H1 (cell line): Measurements from ENCODE around the gene PDCD7. TPM values are rescaled to one million over a fixed set of nuclear protein-coding genes. Genes with fewer than 3 reads are reported as not detected.

ENCODE experiments used
- CTCF ChIA-PET: fragments of 300-600 bp; sonication (Branson Sonifier 250); formaldehyde crosslinking; loops from one replicate; lab custom pipeline; 2021; ENCODE audit not compliant: partially characterized antibody; lab: Charles Lee
- POLR2A ChIA-PET: fragments of 300-600 bp; sonication (Branson Sonifier 250); formaldehyde crosslinking; loops from one replicate; lab custom pipeline; 2021; ENCODE audit warnings: inconsistent platforms; ENCODE audit not compliant: partially characterized antibody; lab: Charles Lee
- DNase-seq, 2 experiments: peaks; one replicate each; pipeline versions ENCODE4 v3.0.0 to v3.0.0-alpha.2; 2010 to 2022; ENCODE audit warnings: low spot score in 2 of 2, low read depth in 1 of 2, mixed read lengths in 1 of 2
- FAIRE-seq: peaks from 2 replicates; lab custom pipeline; 2011; peaks lifted over from hg19 to GRCh38; lab: Jason Lieb, UNC
- H2AFZ ChIP-seq: 2 replicates; pipeline ENCODE4 v1.8.1; 2012; ENCODE audit warnings: low read length, inconsistent platforms
- H2AK5ac ChIP-seq: 2 replicates; pipeline ENCODE4 v1.6.1; 2013; ENCODE audit warnings: low read depth, low read length
- H2BK120ac ChIP-seq: replicated peaks from 2 replicates; pipeline ENCODE3; 2013; ENCODE audit warnings: low read depth, low read length, inconsistent platforms
- H2BK12ac ChIP-seq: 2 replicates; pipeline ENCODE4 v1.6.1; 2013; ENCODE audit warnings: low read depth, low read length
- H2BK15ac ChIP-seq: 2 replicates; pipeline ENCODE4 v1.6.1; 2013; ENCODE audit warnings: low read length
- H2BK20ac ChIP-seq: 2 replicates; pipeline ENCODE4 v1.6.1; 2013; ENCODE audit warnings: low read length
- H2BK5ac ChIP-seq: 2 replicates; pipeline ENCODE4 v1.6.1; 2013; ENCODE audit warnings: low read depth, low read length
- H3K14ac ChIP-seq: 2 replicates; pipeline ENCODE4 v1.6.1; 2013; ENCODE audit warnings: inconsistent platforms; ENCODE audit not compliant: insufficient read length
- H3K18ac ChIP-seq: 2 replicates; pipeline ENCODE4 v1.6.1; 2013; ENCODE audit warnings: low read length; ENCODE audit errors: extremely low read depth
- H3K23ac ChIP-seq: 2 replicates; pipeline ENCODE4 v1.6.1; 2013; ENCODE audit warnings: inconsistent platforms; ENCODE audit not compliant: insufficient read length
- H3K23me2 ChIP-seq: 2 replicates; pipeline ENCODE4 v1.6.1; 2013; ENCODE audit warnings: low read depth, low read length
- H3K27ac ChIP-seq: 2 replicates; pipeline ENCODE4 v1.6.1; 2011; ENCODE audit warnings: low read depth, low read length, inconsistent platforms
- H3K27me3 ChIP-seq, 4 experiments: replicated peaks in 1 of 4; 1 replicate in 1 of 4; 2 replicates in 3 of 4; pipeline versions ENCODE4 v1.6.1 to v1.8.1; 2011 to 2013; ENCODE audit warnings: low read length in 3 of 4, mild to moderate bottlenecking in 3 of 4, inconsistent platforms in 2 of 4, mixed read lengths in 2 of 4, moderate library complexity in 1 of 4; ENCODE audit not compliant: control insufficient read depth in 3 of 4, insufficient read depth in 3 of 4; ENCODE audit errors: extremely low read depth in 1 of 4
- H3K36me3 ChIP-seq, 4 experiments: 2 replicates each; pipeline versions ENCODE4 v1.6.1 to v1.8.1; 2011 to 2013; ENCODE audit warnings: mild to moderate bottlenecking in 4 of 4, low read length in 3 of 4, moderate library complexity in 2 of 4, control low read depth in 1 of 4, inconsistent platforms in 1 of 4; ENCODE audit not compliant: insufficient read depth in 4 of 4, control insufficient read depth in 2 of 4
- H3K4ac ChIP-seq: replicated peaks from 2 replicates; pipeline ENCODE3; 2013; ENCODE audit warnings: low read length, low read depth, mixed read lengths, inconsistent platforms; ENCODE audit not compliant: insufficient read length
- H3K4me1 ChIP-seq, 4 experiments: replicated peaks in 1 of 4; 1 replicate in 1 of 4; 2 replicates in 3 of 4; pipeline versions ENCODE4 v1.6.1 to v1.8.1; 2011 to 2013; ENCODE audit warnings: low read length in 3 of 4, inconsistent platforms in 2 of 4, mixed read lengths in 1 of 4; ENCODE audit not compliant: insufficient read depth in 4 of 4, control insufficient read depth in 3 of 4
- H3K4me2 ChIP-seq, 2 experiments: 2 replicates each; pipeline versions ENCODE4 v1.6.1 to v1.8.1; 2011 to 2013; ENCODE audit warnings: low read depth in 2 of 2, low read length in 2 of 2, control low read depth in 1 of 2, inconsistent platforms in 1 of 2, mild to moderate bottlenecking in 1 of 2; ENCODE audit not compliant: insufficient read depth in 1 of 2
- H3K4me3 ChIP-seq, 4 experiments: fragments of 200-600, 300-600 bp in 1 of 4; sonication (generic), shearing (Covaris generic), sonication (Bioruptor Twin) in 1 of 4; 2 replicates each; pipeline versions ENCODE4 v1.5.1 to v1.8.1; 2011 to 2016; ENCODE audit warnings: low read length in 4 of 4, low read depth in 3 of 4, control low read depth in 2 of 4, inconsistent platforms in 2 of 4, mild to moderate bottlenecking in 2 of 4, mixed read lengths in 1 of 4, moderate library complexity in 1 of 4; ENCODE audit not compliant: insufficient read depth in 2 of 4; ENCODE audit errors: extremely low read depth in 1 of 4
- H3K56ac ChIP-seq: replicated peaks from 2 replicates; pipeline ENCODE3; 2013; ENCODE audit warnings: low read depth, mild to moderate bottlenecking, mixed read lengths, low read length, inconsistent platforms; ENCODE audit not compliant: insufficient read length
- H3K79me1 ChIP-seq: 2 replicates; pipeline ENCODE4 v1.6.1; 2013; ENCODE audit warnings: low read depth, low read length, control low read depth
- H3K79me2 ChIP-seq, 2 experiments: 2 replicates each; pipeline versions ENCODE4 v1.6.1 to v1.8.1; 2012 to 2013; ENCODE audit warnings: low read length in 2 of 2, mild to moderate bottlenecking in 2 of 2, inconsistent platforms in 1 of 2; ENCODE audit not compliant: insufficient read depth in 2 of 2, control insufficient read depth in 1 of 2
- H3K9ac ChIP-seq, 4 experiments: replicated peaks in 1 of 4; 1 replicate in 1 of 4; 2 replicates in 3 of 4; pipeline versions ENCODE4 v1.6.1 to v1.8.1; 2011 to 2013; ENCODE audit warnings: low read depth in 3 of 4, low read length in 3 of 4, control low read depth in 2 of 4, mild to moderate bottlenecking in 2 of 4, moderate library complexity in 2 of 4, inconsistent platforms in 1 of 4; ENCODE audit errors: extremely low read depth in 1 of 4
- H3K9me3 ChIP-seq, 2 experiments: 2 replicates each; pipeline versions ENCODE4 v1.6.1 to v1.8.1; 2012 to 2013; ENCODE audit warnings: mild to moderate bottlenecking in 2 of 2, moderate library complexity in 2 of 2, control low read depth in 1 of 2, inconsistent platforms in 1 of 2, low read depth in 1 of 2, low read length in 1 of 2, mixed read lengths in 1 of 2; ENCODE audit not compliant: insufficient read depth in 2 of 2
- H4K20me1 ChIP-seq, 2 experiments: replicated peaks in 1 of 2; 2 replicates each; pipeline versions ENCODE3 to v1.8.1; 2011 to 2013; ENCODE audit warnings: inconsistent platforms in 2 of 2, low read length in 2 of 2, mild to moderate bottlenecking in 1 of 2; ENCODE audit not compliant: insufficient read depth in 2 of 2, control insufficient read depth in 1 of 2
- H4K5ac ChIP-seq: 2 replicates; pipeline ENCODE4 v1.6.1; 2013; ENCODE audit warnings: low read length, low read depth, mixed read lengths, inconsistent platforms; ENCODE audit not compliant: insufficient read length
- H4K8ac ChIP-seq: 2 replicates; pipeline ENCODE4 v1.8.0; 2013; ENCODE audit warnings: mild to moderate bottlenecking, moderate library complexity, low read length, inconsistent platforms; ENCODE audit not compliant: insufficient read depth; ENCODE audit errors: extremely low read depth
- H4K91ac ChIP-seq: replicated peaks from 2 replicates; pipeline ENCODE3; 2013; ENCODE audit warnings: low read length, mixed read lengths, inconsistent platforms; ENCODE audit not compliant: insufficient read length
- ASH2L ChIP-seq: fragments of 200-600, 300-600 bp; sonication (generic); IDR thresholded peaks from one replicate; pipeline ENCODE4 v1.7.1; 2017; ENCODE audit warnings: low read length
- EGR1 ChIP-seq: IDR thresholded peaks from 2 replicates; pipeline ENCODE4 v1.6.1; 2011; ENCODE audit warnings: low read depth, low read length, borderline replicate concordance
- EP300 ChIP-seq, 2 experiments: IDR thresholded peaks; 1 replicate in 1 of 2; 2 replicates in 1 of 2; pipeline ENCODE4 v1.6.1; 2011 to 2012; ENCODE audit warnings: low read depth in 2 of 2, low read length in 2 of 2, mild to moderate bottlenecking in 2 of 2, borderline replicate concordance in 1 of 2, inconsistent platforms in 1 of 2, moderate library complexity in 1 of 2
- KDM4A ChIP-seq: IDR thresholded peaks from one replicate; pipeline ENCODE4 v1.7.1; 2012; ENCODE audit warnings: low read depth, mild to moderate bottlenecking, moderate library complexity, low read length, inconsistent platforms; ENCODE audit not compliant: severe bottlenecking
- POLR2AphosphoS5 ChIP-seq: IDR thresholded peaks from 2 replicates; pipeline ENCODE4 v1.6.1; 2011; ENCODE audit warnings: low read depth, low read length
- TBP ChIP-seq: IDR thresholded peaks from 2 replicates; pipeline ENCODE4 v1.6.1; 2011; ENCODE audit warnings: low read depth, low read length, improper control_type of control experiment
- WGBS, 2 experiments: shearing (Covaris generic) in 1 of 2; methylation state at CpG; one replicate each; pipeline versions ENCODE4 v1.1.6 to v1.1.7; 2013 to 2015; ENCODE audit warnings: low lambda C conversion rate in 2 of 2, mixed read lengths in 2 of 2, inconsistent platforms in 1 of 2, low coverage in 1 of 2, missing lambda C conversion rate in 1 of 2; ENCODE audit not compliant: insufficient replicate concordance in 2 of 2, insufficient coverage in 1 of 2, insufficient read length in 1 of 2; ENCODE audit errors: extremely low coverage in 1 of 2, missing lambda C conversion rate in 1 of 2; 5-methylcytosine and 5-hydroxymethylcytosine counted together
- polyA plus RNA-seq, 7 experiments: library from polyadenylated mRNA; depleted of rRNA in 3 of 7; stranded (reverse) in 5 of 7; unstranded in 2 of 7; fragments of >200 nt in 5 of 7; fragments of 200-250 nt in 2 of 7; gene quantifications; 1 replicate in 5 of 7; 2 replicates in 1 of 7; 4 replicates in 1 of 7; pipeline versions ENCODE4 v1.2.1 to v1.2.3, GENCODE V29; 2011 to 2013; ENCODE audit warnings: missing spikeins in 2 of 7, mixed read lengths in 2 of 7
- total RNA-seq: library from RNA; stranded (reverse); fragmentation: NEBNext Ultra II Directional; extraction: Animal tissue kit (Norgen Biotek cat#: 25700); gene quantifications from 2 replicates; pipeline ENCODE4 v1.2.1, GENCODE V29; 2021
- TF ChIP-seq, protein P1 (sequence below): IDR thresholded peaks from 2 replicates; pipeline ENCODE4 v1.6.1; 2012; ENCODE audit warnings: low read length, inconsistent platforms

The PDCD7 gene
- total and polyA plus RNA-seq, 2 of the 8 experiments (the other 6 are each of a cell fraction or from before 2014, with no cell fraction given), result 11.5 to 25.6 TPM

DNA sequence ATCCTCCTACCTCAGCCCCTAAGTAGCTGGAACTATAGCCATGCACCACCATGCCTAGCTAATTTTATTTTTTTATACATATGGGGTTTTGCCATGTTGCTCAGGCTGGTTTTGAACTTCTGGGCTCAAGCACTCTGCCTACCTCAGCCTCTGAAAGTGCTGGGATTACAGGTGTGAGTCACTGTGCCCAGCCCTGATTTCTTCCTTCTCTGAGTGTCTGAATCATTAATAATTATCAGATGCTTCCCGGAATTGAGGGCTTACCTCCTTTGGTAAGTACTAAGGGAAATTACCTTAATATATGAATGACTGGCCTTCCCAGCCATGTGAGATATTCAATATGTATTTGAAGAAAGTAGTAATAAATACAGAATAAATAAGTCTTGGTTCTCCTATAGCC, 44.3 kb upstream of the PDCD7 start:
- TF ChIP-seq POLR2AphosphoS5 (no peak), ASH2L (no peak), EGR1 (no peak), EP300 (IDR thresholded peaks at IDR 0.05; ENCODE audit: borderline replicate concordance in 1 of 2, low read depth in 2 of 2, low read length in 2 of 2) (no peak), KDM4A (no peak), TBP (no peak)
- TF ChIP-seq, protein P1, sequence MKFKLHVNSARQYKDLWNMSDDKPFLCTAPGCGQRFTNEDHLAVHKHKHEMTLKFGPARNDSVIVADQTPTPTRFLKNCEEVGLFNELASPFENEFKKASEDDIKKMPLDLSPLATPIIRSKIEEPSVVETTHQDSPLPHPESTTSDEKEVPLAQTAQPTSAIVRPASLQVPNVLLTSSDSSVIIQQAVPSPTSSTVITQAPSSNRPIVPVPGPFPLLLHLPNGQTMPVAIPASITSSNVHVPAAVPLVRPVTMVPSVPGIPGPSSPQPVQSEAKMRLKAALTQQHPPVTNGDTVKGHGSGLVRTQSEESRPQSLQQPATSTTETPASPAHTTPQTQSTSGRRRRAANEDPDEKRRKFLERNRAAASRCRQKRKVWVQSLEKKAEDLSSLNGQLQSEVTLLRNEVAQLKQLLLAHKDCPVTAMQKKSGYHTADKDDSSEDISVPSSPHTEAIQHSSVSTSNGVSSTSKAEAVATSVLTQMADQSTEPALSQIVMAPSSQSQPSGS, result no peak
- Histone ChIP-seq H3K79me2 (peaks cover 0 to 19% of the 10 kb centered on the region in 2 experiments; a peak in 3 of 4 replicates), H4K8ac (no peak overlapping the region), H3K4ac (no peak overlapping the region), H3K9me3 (no peaks in the 10 kb centered on the region), H2BK15ac (no peak overlapping the region), H2AK5ac (no peak overlapping the region), H3K36me3 (peaks cover 4 to 38% (median 17%) of the 10 kb centered on the region in 4 experiments; a peak in 6 of 8 replicates), H3K23me2 (no peaks in the 10 kb centered on the region), H3K27ac (no peak overlapping the region), H3K23ac (no peak overlapping the region), H3K9ac (no peak overlapping the region), H3K27me3 (no peaks in the 10 kb centered on the region), H3K4me1 (no peaks in the 10 kb centered on the region), H2BK20ac (no peak overlapping the region), H3K4me2 (no peak overlapping the region), H4K20me1 (peaks cover 2 to 3% of the 10 kb centered on the region in 2 experiments), H4K91ac (no peak overlapping the region), H2BK12ac (no peak overlapping the region), H2BK120ac (no peak overlapping the region), H3K14ac (no peak overlapping the region), H2BK5ac (no peak overlapping the region), H3K18ac (no peak overlapping the region), H3K4me3 (no peak overlapping the region), H4K5ac (no peak overlapping the region), H3K56ac (no peak overlapping the region), H3K79me1 (no peaks in the 10 kb centered on the region), H2AFZ (no peak overlapping the region)
- FAIRE-seq (no peak), DNase-seq (no peak)
- WGBS, 2 experiments, result 93% methylated on average over 1 of the region's 1 CpG; no CpG with 5 or more reads in 1 of the 2 experiments
- POLR2A ChIA-PET, result no interaction called here
- CTCF ChIA-PET, result interaction anchor here (1.0 to 1.2 kb wide), 2 partner anchors 144 to 223 kb away, joined by 3 read pairs; no protein-coding TSS in a partner anchor
